CD4-positive, alpha-beta T cell treated with Interleukin-15 for 4 hours (primary cell): ENCODE results near the gene ZSCAN26.
A peak's percentile ranks its signal among the peaks of the same experiment; 100 is the strongest.
"Not testable (repeated sequence)": the region's sequence is repeated elsewhere in the genome, so short reads cannot be mapped to it uniquely, and the experiment has no call there.

ENCODE experiments used
- DNase-seq: peaks from one replicate; pipeline ENCODE4 v3.0.0-alpha.2; 2020; ENCODE audit warnings: low spot score

ZSCAN26 gene

GRCh38 chr6:28257042-28257441 is 9.9 kb upstream of the ZSCAN26 start:
- DNase-seq, result no peak

DNA sequence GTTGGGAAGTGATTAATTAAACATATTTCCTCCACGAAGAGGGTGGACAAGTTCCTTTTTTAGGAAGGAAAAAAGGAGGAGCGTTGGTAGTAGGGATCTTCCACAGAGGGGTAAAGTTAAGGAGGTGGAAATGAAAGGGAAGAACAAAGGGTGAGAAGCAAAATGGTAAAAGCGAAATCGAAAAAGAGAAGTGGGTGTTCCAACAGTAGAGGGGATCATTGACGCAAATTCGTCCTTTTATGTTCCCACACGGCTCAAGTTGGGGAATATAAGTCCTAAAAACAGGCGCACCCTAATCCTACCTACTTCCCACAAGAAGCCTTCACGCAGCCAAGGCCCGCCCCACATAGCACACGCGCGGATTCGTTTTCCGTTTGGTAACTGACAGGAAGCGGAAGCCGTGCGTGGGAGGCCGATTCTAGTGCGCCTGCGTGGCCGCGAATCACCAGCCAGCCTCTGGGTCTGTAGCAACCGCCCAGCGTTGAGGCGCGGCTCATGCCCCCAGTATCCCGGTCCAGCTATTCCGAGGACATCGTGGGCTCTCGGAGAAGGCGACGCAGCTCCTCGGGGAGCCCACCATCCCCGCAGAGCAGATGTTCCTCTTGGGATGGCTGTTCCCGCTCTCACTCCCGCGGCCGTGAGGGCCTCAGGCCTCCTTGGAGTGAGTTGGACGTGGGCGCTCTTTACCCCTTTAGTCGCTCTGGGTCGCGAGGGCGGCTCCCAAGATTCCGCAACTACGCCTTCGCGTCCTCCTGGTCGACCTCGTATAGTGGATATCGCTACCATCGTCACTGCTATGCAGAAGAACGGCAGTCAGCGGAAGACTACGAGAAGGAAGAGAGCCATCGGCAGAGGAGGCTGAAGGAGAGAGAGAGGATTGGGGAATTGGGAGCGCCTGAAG is 7.8 kb upstream of the ZSCAN26 start, which contains the start of gene NKAPL:
NKAPL (plus strand) TSS at position 421 of the 901 bp plus-strand sequence; CDS start at position 496, 75 bp downstream.
- DNase-seq, result peak; percentile 33

DNA sequence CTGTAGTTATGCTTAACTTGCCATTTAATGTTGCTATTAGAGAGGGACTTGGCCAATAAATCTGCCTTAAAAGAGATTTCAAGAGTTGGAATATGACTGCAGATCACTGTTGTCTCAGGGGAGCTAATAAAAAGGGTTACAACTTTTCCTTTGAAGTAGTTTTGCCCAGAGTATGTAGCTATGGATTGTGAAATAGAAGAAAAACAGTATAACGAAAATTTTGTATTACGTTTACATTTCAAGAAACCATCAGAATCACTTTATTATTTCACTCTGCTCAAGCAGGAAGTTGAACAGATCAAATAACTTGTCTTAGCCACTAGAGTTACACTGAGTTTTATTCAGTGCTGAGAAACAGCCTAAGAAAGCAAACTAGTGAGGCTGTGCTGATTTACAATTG is 3.0 kb upstream of the ZSCAN26 start:
- DNase-seq, result no peak

DNA sequence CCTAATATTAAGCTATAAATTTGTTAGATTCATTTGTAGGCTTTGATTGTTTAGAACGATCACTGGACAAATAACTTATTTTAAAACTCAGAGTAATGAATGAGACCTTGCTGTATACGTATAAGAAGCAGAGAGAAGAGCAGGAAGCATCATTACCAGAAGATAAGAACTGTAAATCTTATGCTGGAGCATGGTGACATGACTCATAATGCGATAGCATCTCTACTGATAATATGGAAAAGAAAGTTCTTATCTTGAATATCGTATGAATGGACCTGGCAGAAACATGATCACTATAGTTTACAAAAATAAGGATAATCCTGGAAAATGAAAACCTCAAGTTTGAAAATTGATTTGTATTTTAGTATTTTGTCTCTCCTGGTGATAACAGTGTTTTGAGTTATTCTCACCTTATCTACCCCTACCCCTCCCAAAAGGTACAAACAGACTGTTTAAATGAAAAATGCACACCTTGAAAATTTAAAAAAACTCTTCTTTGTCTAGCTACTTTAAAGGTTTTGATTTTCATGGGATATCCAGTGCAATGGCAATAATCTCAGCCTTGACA is 2.0 kb upstream of the ZSCAN26 start:
- no peak for DNase-seq

GRCh38 chr6:28266563-28266961 is 381 bp upstream of the ZSCAN26 start:
- DNase-seq, result no peak

- DNase-seq, result no peak
These were observed 734 bp downstream of the ZSCAN26 start for GRCh38 chr6:28267695-28268059.

GRCh38 chr6:28269492-28269891 is 2.5 kb downstream of the ZSCAN26 start:
- peak; percentile 21 for DNase-seq

DNA sequence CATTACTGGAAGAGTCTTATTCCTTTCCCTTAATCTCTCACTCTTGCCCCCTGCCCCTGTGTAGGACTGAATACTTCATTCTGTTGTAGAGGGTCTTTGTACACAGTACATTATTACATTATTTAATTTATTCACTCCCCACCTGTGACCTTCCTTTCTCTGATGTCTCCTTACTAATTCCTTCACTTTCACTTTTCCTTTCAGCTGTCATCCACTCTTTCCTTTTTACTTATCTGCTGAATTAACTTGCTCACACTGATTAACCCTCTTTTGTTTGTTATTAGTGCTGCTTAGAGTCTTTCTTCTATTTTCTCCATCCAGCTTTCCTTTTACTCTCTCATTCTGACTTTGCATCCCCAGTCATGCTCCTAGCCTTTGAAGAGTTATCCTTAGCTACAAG is 7.9 kb downstream of the ZSCAN26 start:
- DNase-seq, result no peak

GRCh38 chr6:28277746-28278145 is 10.8 kb downstream of the ZSCAN26 start:
- DNase-seq, result no peak

DNA sequence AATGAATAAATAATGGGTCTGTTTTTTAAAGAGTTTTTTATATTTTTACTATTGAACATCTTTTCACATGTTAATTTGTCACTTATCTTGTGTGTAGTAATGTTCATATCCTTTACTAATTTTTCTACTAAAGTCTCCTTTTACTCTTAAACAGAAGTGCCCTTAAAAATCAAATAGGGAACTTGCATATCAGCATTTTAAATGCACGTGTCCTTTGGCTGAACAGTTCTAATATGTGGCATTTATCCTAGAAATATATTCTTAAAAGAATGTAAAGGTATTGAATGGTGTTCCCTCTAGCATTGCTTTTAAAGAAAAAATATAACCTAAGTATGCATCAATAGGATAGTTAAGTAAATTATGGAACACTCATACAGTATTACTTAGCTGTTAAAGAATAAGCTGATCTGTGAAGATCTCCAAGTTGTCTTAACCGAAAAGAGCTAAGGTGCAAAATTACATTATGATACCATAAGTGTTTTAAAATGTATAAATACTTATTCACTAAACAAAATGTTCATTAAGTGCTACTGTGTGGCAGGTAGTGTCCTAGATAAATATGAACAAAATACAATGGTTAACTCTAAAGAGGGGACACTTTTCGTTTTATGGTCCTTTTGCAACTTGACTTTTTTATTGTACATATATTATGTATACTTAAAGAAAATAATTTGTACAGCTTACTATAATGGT is 13.8 kb downstream of the ZSCAN26 start:
- no peak for DNase-seq

DNA sequence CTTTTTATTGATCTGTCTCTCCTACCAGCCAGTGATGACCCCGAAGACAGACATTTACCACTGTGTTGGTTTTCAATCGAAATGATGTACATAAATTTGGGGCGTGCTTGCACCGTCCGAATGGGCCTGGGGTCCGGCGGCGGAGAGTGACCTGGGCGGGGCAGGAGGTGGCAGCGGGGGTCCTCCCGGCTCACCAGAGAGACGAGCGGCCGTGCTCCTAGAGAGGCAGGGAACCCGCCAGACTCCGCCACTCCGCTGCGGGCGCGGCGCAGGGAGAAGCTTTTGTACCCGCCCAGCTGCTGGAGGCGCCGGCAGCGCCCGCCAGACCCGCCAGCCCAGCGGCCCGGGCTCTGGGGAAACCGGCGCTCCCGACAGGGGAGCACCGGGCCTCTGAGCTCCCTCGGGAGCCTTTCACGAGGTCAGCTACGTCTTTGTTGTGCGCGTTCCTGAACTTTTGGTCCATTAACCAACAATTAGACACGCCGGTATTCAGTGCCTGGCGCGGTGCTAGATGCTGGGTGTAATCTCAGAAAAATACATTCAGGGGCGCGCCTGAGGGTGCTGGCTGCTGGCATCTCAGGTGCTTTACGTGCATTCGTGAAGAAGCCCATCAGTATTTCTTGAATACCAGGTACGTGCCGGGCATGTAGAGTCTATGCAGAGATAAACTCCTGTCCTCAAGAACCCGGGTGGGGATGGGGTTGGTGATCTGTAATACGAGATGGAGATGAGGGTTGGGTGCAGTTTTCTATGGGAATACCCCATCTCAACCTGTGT is 14.5 kb downstream of the ZSCAN26 start, which contains the start of gene PGBD1:
PGBD1 (plus strand) TSS at position 285 of the 777 bp plus-strand sequence. CDS start 2,242 bp downstream, outside the sequence.
- DNase-seq, result peak; percentile 33

- DNase-seq, result no peak
These were observed 16.0 kb downstream of the ZSCAN26 start for GRCh38 chr6:28282926-28283325.

DNA sequence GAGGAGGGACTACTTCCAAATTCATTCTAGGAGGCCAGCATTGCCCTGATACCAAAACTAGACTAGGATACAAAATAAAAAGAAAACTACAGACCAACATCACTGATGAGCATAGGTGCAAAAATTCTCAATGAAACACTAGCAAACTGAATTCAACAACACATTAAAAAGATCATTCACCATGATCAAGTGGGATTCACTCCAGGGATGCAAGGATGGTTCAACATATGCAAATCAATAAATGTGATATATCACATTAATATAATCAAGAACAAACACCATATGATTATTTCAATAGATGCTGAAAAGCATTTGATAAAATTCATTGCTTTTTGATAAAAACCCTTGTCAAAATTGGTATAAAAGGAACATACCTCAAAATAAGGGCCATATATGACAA is 24.6 kb downstream of the ZSCAN26 start:
- no peak for DNase-seq

GRCh38 chr6:28295326-28295725 is 28.4 kb downstream of the ZSCAN26 start:
- DNase-seq, result no peak

DNA sequence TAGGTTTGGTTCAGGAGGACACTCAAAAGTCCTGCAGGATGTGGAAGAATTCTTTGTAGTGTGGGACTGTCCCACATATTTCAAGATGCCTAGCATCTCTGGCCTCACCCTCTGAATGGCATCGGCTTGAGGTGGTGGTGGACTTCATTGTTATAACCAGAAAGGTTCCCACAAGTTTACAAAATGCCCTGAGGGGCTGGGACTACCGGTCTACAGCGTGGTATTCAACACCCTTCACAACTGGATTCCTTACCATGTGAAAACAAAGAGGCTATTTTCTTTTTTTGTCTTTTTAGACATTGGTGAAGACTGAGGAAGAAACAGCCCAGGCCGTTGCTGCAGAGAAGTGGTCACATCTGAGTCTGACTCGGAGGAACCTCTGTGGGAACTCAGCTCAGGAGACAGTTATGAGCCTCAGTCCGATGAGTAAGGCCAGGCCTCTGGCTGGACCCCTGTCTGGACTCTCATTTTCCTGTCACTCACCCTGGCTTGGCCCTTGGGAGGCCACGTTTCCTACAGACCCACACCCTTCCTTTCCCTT is 29.6 kb downstream of the ZSCAN26 start:
- DNase-seq, result no peak

GRCh38 chr6:28303570-28303969 is 36.6 kb downstream of the ZSCAN26 start:
- DNase-seq, result peak; percentile 19

DNA sequence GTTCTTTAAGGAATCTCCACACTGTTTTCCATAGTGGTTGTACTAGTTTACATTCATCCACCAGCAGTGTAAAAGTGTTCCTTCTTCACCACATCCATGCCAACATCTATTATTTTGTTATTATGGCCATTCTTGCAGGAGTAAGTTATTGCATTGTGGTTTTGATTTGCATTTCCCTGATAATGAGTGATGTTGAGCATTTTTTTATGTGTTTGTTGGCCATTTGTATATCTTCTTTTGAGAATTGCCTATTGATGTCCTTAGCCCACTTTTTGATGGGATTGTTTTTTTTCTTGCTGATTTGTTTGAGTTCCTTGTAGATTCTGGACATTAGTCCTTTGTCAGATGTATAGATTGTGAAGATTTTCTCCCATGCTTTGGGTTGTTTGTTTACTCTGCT is 39.4 kb downstream of the ZSCAN26 start:
- not testable (repeated sequence) for DNase-seq

DNA sequence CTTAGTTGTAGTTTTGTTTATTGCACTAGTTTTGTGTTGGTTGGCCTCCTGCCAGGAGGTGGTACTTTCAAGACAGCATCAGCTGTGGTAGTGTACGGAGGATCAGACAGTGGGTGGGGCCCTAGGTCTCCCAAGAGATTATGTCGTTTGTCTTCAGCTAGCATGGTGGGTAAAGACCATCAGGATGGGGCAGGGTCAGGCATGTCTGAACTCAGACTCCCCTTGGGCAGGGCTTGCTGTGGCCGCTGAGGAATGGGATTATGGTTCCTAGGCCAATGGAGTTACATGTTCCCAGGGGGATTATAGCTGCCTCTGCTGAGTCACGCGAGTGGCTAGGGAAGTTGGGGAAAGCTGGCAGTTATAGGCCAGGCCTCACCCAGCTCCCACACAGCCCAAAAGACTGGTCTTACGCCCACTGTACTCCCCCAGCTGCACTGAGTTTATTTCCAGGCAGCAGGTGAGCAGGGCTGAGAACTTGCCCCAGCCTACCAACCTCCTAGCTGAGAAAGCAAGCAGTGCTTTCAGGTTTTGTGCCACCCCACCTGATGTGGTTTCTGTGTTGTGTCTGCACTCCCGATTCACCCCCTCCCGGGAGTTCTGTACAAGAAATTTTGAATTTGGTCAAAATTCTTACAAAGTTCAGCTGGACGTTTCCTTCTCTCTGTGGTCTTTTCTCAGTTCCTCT is 44.3 kb downstream of the ZSCAN26 start:
- DNase-seq, result no peak

DNA sequence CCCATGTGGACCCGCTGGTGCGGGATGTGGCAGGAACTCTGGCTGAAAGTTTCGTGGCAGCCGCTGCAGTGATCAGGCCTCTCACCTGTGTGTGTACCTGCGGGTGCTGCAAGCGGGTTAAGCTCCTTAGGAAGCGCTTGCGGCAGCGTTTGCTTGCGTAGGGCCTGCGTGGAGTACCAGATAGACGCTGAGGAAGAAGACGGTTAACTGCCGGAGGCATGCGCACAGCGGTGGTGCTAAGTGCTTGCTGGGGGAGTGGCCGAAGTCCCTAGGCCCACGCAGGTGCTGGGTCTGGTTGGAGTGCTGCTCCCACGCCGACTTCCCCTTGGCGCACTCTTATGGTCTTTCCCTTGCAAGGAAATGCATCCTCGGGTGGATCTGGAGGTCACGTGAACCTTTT is 46.0 kb downstream of the ZSCAN26 start:
- no peak for DNase-seq

- no peak for DNase-seq
These were observed 48.7 kb downstream of the ZSCAN26 start for GRCh38 chr6:28315628-28316027.

DNA sequence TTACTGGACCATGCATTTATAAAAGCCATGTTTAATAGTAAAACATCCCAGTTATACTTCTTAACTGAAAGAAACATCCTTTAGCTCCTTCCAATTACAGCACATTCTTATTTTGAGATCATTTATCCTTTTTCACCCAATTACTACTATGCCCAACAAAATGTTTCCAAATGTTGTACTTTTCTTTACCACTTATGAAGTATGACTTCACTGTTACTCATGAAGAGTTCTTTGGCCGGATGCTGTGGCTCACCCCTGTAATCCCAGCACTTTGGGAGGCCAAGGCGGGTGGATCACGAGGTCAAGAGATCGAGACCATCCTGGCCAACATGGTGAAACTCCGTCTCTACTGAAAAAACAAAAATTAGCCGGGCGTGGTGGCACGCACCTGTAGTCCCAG is 50.9 kb downstream of the ZSCAN26 start:
- DNase-seq, result not testable (repeated sequence)
